Activated T-helper 17 cell treated with anti-CD3 and anti-CD28 coated beads, Interleukin-2, amount 50 U/mL, for 72 hours (primary cell): ENCODE data around the gene KNTC1. TPM values are rescaled to one million over a fixed set of nuclear protein-coding genes. Genes with fewer than 3 reads are reported as not detected.
A peak's percentile ranks its signal among the peaks of the same experiment; 100 is the strongest.
"Not testable (repeated sequence)": the region's sequence is repeated elsewhere in the genome, so short reads cannot be mapped to it uniquely, and the experiment has no call there.

Experiments
- ATAC-seq: fragments of 150-1000 bp; cut with Tn5 transposase; replicated peaks from 2 replicates; pipeline ENCODE4 v1.10.0; 2021; ENCODE audit warnings: mild to moderate bottlenecking, moderate library complexity
- H3K27ac Mint-ChIP-seq: one replicate; pipeline ENCODE4 v1.8.0; 2022; ENCODE audit warnings: mixed read lengths
- H3K27me3 Mint-ChIP-seq: one replicate; pipeline ENCODE4 v1.8.0; 2022; ENCODE audit warnings: mixed read lengths
- H3K36me3 Mint-ChIP-seq: one replicate; pipeline ENCODE4 v1.8.0; 2022; ENCODE audit warnings: low read depth, mild to moderate bottlenecking, mixed read lengths
- H3K4me1 Mint-ChIP-seq: one replicate; pipeline ENCODE4 v1.8.0; 2022; ENCODE audit warnings: mixed read lengths
- H3K4me3 Mint-ChIP-seq: one replicate; pipeline ENCODE4 v1.8.0; 2022; ENCODE audit warnings: mild to moderate bottlenecking, mixed read lengths
- H3K9me3 Mint-ChIP-seq: one replicate; pipeline ENCODE4 v1.8.0; 2022; ENCODE audit warnings: mixed read lengths
- total RNA-seq, 2 donors: library from RNA; stranded (reverse); gene quantifications; one replicate each; pipeline ENCODE4 v1.2.3, GENCODE V29; 2022

KNTC1 gene
- total RNA-seq, 2 donors from 2014 or later = 128 to 148 TPM

DNA sequence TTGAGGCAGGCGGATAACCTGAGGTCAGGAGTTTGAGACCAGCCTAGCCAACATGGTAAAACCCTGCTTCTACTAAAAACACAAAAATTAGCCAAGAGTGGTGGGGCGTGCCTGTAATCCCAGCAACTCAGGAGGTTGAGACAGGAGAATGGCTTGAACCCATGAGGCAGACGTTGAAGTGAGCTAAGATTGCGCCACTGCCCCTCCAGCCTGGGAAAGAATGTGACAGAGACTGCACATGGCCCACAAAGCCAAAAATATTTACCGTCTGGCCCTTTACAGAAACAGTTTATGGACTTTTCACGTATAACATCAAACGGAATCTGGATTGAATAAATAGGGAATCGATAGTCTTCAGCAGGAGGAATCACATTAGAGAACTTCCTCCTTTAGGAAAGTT, 3.8 kb upstream of the KNTC1 start:
- no peaks in the 10 kb centered on the region for H3K27me3 Mint-ChIP-seq
- no peak for ATAC-seq
- H3K9me3 Mint-ChIP-seq = no peaks in the 10 kb centered on the region
- no peak overlapping the region for H3K4me3 Mint-ChIP-seq
- no peak overlapping the region for H3K27ac Mint-ChIP-seq
- H3K36me3 Mint-ChIP-seq = no peaks in the 10 kb centered on the region
- H3K4me1 Mint-ChIP-seq = peaks cover 23% of the 10 kb centered on the region

DNA sequence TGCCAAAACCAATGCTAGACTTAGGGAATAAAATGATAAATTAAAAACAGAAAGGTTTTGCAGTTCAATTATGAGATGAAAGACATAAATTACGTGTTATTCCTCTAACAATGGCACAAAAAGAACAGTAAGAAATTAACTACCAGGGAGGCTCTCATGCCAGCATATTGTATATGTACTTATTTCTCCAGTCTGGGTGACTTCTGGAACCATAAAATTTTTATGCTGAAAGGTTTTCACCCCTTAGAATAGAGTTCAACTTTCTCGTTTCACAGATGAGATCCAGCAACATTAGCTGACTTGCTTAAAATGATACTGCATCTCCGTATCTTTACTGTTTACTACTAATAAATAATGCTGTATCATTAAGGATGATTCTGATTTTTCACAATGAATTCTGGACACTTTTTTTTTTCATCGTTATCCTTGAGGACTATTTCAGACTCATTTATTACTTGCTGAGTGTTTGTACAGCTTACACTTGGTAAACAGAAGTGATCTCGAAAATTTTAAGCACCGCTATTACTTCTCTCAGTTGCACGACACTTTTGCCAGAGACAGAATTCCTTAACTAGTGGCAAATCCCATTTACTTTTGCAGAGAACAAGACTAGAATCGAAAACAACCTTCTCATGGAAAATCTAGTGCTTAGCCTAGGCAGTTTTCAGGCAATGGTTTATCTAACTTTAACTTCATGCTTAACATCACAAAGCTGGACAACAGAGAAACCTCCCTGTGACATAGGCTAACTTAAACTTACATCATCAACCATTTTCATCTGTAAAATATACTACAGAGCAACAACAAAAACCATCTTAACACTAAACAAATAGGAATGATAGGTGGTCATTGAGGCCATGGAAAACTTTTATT, 3.0 kb upstream of the KNTC1 start:
- ATAC-seq = no peak
- Mint-ChIP-seq H3K27me3 (no peaks in the 10 kb centered on the region), H3K27ac (no peak overlapping the region), H3K4me3 (no peak overlapping the region), H3K9me3 (no peaks in the 10 kb centered on the region), H3K4me1 (peaks cover 23% of the 10 kb centered on the region), H3K36me3 (no peaks in the 10 kb centered on the region)

DNA sequence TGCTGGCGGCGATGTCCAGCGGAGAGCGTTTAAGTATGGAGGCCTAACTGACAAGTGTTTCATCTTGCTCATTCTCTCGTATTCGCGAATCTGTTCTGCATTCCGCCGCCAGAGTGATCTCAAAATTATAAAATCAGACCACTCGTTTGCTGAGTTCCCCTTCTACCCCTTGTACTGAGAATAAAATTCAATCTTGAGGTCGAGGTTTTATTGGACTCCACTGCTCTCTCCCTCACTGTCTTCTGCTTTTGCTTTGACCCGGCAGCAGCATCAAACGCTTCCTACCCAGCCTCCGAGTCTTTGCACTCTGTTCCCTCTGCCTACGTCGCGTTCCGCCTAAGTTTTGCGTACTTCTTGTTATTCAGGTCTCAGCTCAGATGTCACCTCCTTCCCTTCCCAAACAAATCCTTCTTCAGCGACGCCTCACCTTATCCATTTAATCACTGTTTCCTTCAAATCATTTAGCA, 462 bp downstream of the KNTC1 start:
- H3K36me3 Mint-ChIP-seq = no peaks in the 10 kb centered on the region
- H3K4me3 Mint-ChIP-seq = no peak overlapping the region
- H3K9me3 Mint-ChIP-seq = no peaks in the 10 kb centered on the region
- no peak overlapping the region for H3K27ac Mint-ChIP-seq
- no peaks in the 10 kb centered on the region for H3K27me3 Mint-ChIP-seq
- peaks cover 11% of the 10 kb centered on the region for H3K4me1 Mint-ChIP-seq
- no peak for ATAC-seq

DNA sequence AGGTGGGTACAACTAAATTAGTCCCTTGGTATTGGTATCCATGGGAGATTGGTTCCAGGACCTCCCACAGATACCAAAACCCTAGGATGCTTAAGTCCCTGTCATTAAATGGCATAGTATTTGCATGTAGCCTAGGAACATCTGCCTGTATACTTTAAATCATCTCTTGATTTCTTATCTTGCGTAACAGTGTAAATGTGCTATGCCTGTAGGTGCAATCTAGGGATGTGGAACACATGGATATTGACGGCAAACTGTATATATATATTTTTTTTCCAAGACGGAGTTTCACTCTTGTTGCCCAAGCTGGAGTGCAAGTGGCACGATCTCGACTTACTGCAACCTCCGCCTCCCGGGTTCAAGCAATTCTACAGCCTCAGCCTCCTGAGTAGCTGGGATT, 1.5 kb downstream of the KNTC1 start:
- no peaks in the 10 kb centered on the region for H3K9me3 Mint-ChIP-seq
- no peak for ATAC-seq
- H3K27ac Mint-ChIP-seq = no peak overlapping the region
- no peaks in the 10 kb centered on the region for H3K27me3 Mint-ChIP-seq
- H3K36me3 Mint-ChIP-seq = no peaks in the 10 kb centered on the region
- H3K4me1 Mint-ChIP-seq = peaks cover 6% of the 10 kb centered on the region
- no peak overlapping the region for H3K4me3 Mint-ChIP-seq

GRCh38 chr12:122528992-122529391, 1.9 kb downstream of the KNTC1 start:
- Mint-ChIP-seq H3K27me3 (no peaks in the 10 kb centered on the region), H3K4me3 (no peak overlapping the region), H3K9me3 (no peaks in the 10 kb centered on the region), H3K36me3 (no peaks in the 10 kb centered on the region), H3K27ac (no peak overlapping the region), H3K4me1 (peaks cover 4% of the 10 kb centered on the region)
- ATAC-seq = no peak

- Mint-ChIP-seq H3K36me3 (peaks cover 6% of the 10 kb centered on the region), H3K4me3 (no peak overlapping the region), H3K4me1 (no peaks in the 10 kb centered on the region), H3K9me3 (no peaks in the 10 kb centered on the region), H3K27me3 (no peaks in the 10 kb centered on the region), H3K27ac (peak overlapping the region; percentile 56)
- ATAC-seq = no peak
These were observed 6.8 kb downstream of the KNTC1 start for GRCh38 chr12:122533856-122534255.

DNA sequence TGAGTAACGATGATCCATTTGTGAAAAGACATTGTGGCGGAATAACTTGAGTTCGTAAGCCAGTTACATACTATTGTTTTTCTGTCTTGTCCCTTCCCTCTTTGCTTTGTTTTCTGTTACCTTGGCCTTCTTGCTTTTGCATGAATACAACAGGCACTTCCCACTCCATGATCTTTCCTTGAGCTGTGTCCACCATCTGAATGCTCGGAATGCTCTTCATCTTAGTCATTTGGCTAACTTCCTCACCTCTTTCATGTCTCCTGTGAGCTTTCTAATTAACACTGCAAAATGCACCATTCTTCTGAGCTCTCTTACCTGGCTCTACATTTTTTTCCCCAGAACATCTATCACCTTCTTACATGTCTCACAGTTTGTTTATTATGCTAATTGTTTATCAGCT, 10.0 kb downstream of the KNTC1 start:
- H3K9me3 Mint-ChIP-seq = no peaks in the 10 kb centered on the region
- H3K27ac Mint-ChIP-seq = no peak overlapping the region
- no peak overlapping the region for H3K4me3 Mint-ChIP-seq
- peaks cover 37% of the 10 kb centered on the region for H3K36me3 Mint-ChIP-seq
- ATAC-seq = no peak
- no peaks in the 10 kb centered on the region for H3K4me1 Mint-ChIP-seq
- no peaks in the 10 kb centered on the region for H3K27me3 Mint-ChIP-seq

DNA sequence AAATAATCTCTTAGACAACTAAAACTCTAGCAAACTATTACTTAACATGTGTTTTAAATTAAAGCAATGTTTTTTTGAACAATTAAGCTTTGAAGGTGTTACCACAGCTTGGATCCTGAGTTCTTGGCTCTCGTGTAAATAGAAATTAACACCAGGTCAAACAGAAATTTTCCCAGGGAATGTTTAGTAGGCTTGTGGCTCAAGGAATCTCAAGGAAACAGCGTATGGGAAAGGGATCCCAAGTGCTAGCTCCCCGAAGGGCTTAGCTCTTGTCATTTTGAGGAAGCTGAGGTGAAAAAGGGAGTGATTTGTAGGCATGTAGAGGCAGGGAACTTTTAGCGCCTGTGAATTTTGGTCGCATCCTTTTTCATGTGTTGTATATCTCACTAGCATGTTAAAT, 11.4 kb downstream of the KNTC1 start:
- no peak for ATAC-seq
- Mint-ChIP-seq H3K4me3 (no peak overlapping the region), H3K27me3 (no peaks in the 10 kb centered on the region), H3K27ac (no peak overlapping the region), H3K36me3 (peaks cover 50% of the 10 kb centered on the region), H3K9me3 (no peaks in the 10 kb centered on the region), H3K4me1 (no peaks in the 10 kb centered on the region)

- H3K27me3 Mint-ChIP-seq = no peaks in the 10 kb centered on the region
- H3K27ac Mint-ChIP-seq = no peak overlapping the region
- H3K4me3 Mint-ChIP-seq = no peak overlapping the region
- H3K9me3 Mint-ChIP-seq = no peaks in the 10 kb centered on the region
- peaks cover 90% of the 10 kb centered on the region for H3K36me3 Mint-ChIP-seq
- no peak for ATAC-seq
- no peaks in the 10 kb centered on the region for H3K4me1 Mint-ChIP-seq
These were observed 17.5 kb downstream of the KNTC1 start for GRCh38 chr12:122544537-122544936.

- no peak for ATAC-seq
- H3K27ac Mint-ChIP-seq = no peak overlapping the region
- H3K36me3 Mint-ChIP-seq = peaks cover 90% of the 10 kb centered on the region
- H3K9me3 Mint-ChIP-seq = no peaks in the 10 kb centered on the region
- H3K27me3 Mint-ChIP-seq = no peaks in the 10 kb centered on the region
- no peaks in the 10 kb centered on the region for H3K4me1 Mint-ChIP-seq
- H3K4me3 Mint-ChIP-seq = no peak overlapping the region
These were observed 18.8 kb downstream of the KNTC1 start for GRCh38 chr12:122545855-122546254.

GRCh38 chr12:122547330-122547729, 20.3 kb downstream of the KNTC1 start:
- Mint-ChIP-seq H3K27me3 (no peaks in the 10 kb centered on the region), H3K27ac (no peak overlapping the region), H3K4me1 (no peaks in the 10 kb centered on the region), H3K36me3 (peaks cover 90% of the 10 kb centered on the region), H3K4me3 (no peak overlapping the region), H3K9me3 (no peaks in the 10 kb centered on the region)
- ATAC-seq = no peak

- Mint-ChIP-seq H3K4me3 (no peak overlapping the region), H3K27me3 (no peaks in the 10 kb centered on the region), H3K36me3 (peaks cover 81% of the 10 kb centered on the region), H3K27ac (no peak overlapping the region), H3K9me3 (no peaks in the 10 kb centered on the region), H3K4me1 (no peaks in the 10 kb centered on the region)
- no peak for ATAC-seq
These were observed 31.9 kb downstream of the KNTC1 start for GRCh38 chr12:122558745-122559641.

DNA sequence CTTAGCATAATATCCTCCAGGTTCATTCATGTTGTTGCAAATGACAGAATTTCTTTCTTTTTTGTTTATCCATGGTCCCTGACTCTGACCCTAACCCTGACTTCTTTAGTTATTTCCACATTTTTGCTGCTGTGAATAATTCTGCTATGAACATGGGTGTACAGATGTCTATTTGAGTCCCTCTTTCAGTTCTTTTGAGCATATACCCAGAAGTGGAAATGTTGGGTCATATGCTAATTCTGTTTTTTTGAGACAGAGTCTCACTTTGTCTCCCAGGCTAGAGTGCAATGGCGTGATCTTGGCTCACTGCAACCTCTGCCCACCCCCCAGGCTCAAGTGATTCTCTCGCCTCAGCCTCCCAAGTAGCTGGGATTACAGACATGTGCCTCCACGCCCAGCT, 33.1 kb downstream of the KNTC1 start:
- Mint-ChIP-seq H3K27ac (no peak overlapping the region), H3K9me3 (no peaks in the 10 kb centered on the region), H3K4me1 (no peaks in the 10 kb centered on the region), H3K36me3 (peaks cover 78% of the 10 kb centered on the region), H3K27me3 (no peaks in the 10 kb centered on the region), H3K4me3 (no peak overlapping the region)
- ATAC-seq = no peak

DNA sequence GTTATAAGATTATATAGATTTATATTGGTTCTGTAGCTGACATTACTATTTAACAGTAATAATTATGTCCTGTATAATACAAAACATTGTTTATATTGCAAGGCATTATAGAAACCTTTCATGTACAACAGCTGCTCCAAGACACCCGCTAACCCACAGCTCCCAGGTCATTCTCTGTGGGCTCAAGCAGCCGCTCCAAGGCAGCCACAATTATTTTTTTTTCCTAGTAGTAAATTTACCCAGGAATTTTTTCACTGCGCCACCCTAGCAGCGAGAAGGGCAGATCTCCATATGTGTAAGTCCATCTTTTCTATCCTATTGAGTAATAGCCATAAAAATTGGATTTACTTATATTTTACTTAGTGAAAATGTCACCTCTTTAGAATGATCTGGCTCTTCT, 36.3 kb downstream of the KNTC1 start:
- no peak for ATAC-seq
- no peaks in the 10 kb centered on the region for H3K4me1 Mint-ChIP-seq
- H3K27me3 Mint-ChIP-seq = no peaks in the 10 kb centered on the region
- no peak overlapping the region for H3K27ac Mint-ChIP-seq
- H3K9me3 Mint-ChIP-seq = no peaks in the 10 kb centered on the region
- H3K36me3 Mint-ChIP-seq = peaks cover 71% of the 10 kb centered on the region
- no peak overlapping the region for H3K4me3 Mint-ChIP-seq

GRCh38 chr12:122566816-122567215, 39.8 kb downstream of the KNTC1 start:
- not testable (repeated sequence) for H3K4me1 Mint-ChIP-seq, H3K9me3 Mint-ChIP-seq, H3K27ac Mint-ChIP-seq, H3K4me3 Mint-ChIP-seq, H3K27me3 Mint-ChIP-seq, ATAC-seq
- peaks cover 83% of the 10 kb centered on the region for H3K36me3 Mint-ChIP-seq
